HG03460 (cell line): ENCODE results near the gene TBC1D3I.
"Not testable (repeated sequence)": the region's sequence is repeated elsewhere in the genome, so short reads cannot be mapped to it uniquely, and the experiment has no call there.

Experiments
- ATAC-seq: cut with Tn5 transposase; IDR thresholded peaks from one replicate; pipeline ENCODE4 v1.9.1; 2021; ENCODE audit not compliant: unreplicated experiment

Gene TBC1D3I

DNA sequence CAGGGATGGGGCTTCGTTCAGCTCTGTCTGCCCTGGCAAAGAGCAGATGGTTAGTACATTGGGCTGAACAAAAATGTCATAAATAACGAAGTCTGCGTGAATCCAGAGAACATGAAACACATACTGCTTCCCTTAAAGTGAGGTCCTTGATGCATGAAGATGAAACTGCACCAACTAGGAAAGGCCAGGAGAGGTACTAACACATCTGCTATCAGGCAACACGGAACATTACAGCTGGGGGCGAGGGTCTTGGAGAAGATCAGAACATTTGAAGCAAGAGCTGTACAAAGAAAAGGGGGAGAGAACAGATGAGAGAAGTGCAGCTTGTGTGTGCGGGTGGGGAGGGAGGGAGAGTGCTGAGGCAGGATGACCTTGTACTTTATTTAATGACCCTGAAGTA is 57.0 kb downstream of the TBC1D3I start:
- ATAC-seq, result not testable (repeated sequence)

DNA sequence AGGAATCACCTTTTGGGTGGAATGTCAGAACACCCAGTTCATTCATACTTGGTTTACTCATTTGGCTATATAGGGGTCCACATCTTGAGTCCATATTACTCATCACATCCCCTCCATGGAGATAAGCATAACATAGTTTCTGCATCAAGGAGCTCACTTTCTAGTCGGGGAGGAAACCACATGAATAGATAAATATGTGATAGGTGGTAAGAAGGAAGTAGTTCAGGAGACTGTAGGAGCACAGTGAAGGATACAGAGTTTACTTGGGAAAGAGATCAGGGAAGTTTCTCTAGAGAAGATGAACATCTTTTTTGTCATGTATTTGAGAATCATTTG is 57.9 kb downstream of the TBC1D3I start:
- ATAC-seq, result not testable (repeated sequence)

DNA sequence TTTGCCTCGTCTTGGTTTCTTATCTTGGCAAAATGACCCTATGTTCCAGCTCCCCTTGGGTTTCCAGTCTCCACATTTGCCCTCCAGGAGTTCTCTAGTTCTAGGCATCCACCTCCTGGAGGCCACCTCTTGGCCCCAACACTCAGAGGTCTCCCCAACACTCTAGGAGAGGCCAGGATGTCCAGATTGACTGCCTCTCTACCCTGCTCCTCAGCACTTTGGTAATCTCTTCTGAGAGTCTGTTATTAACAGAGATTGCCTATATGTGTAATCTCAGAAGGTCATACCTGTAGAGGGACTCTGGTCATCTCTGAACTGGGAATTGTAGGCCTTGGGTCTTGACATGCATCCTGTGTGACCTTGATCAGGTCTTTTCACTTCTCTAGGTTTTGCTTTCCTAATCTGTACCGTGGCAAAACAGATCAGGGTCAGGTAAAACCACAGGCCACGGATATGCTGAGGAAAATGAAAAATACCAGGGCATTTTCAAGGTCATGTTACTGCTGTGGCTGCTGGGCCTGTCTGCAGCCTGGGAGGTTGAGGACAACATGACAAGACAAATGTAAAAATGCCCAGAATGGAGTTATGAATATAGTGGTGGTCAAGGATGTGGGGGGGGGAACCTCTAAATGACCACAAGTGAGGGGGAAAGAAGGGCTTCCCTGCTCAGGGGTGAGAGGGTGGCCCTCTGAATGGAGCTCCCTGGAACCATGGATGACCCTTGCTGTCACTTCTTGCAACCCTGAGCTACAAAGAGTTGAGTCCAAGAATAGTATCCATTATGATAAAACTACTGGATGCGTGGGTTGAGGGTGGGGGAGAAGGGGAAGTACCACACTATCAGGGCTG is 58.5 kb downstream of the TBC1D3I start:
- no peak for ATAC-seq

DNA sequence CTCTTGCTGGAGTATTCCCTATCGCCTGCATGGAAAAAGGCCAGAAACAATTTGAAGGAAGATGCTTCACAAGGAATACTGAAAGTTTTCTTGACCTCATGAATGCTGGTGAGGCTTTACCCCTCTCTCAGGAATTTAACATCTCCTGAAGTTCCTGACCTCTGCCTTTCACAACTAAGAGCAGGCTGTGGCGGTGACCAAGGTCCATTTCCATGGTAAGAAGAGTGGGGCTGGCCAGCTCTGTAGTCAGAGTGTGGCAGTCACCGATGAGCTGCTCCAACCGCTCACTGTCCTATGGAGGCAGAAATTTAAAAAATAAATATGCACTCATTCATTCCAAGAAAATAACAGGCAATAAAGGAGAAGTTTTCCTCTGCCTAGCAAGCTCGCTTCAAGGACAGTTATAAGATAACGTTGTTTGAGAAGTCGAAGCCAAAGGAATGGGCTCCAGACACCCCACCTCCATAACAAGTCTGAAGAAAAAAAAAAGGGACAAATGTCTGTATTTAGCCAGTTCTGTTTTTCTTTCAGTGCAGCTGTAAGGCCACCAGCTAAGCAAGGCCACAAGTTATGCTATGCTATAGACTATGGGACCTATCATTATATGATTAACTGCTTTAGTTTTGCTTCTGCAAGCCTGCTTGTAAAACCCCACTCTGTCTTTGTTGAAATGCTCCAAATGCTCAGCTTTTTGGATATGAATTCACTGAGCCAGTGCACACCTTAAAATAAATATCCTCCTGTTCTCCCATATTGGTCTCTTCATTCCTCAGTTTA is 59.5 kb downstream of the TBC1D3I start:
- ATAC-seq, result no peak
